Retinal pigment epithelial cell (primary cell): Measurements from ENCODE around the gene GZMA.
A peak's percentile ranks its signal among the peaks of the same experiment; 100 is the strongest.
"Not testable (repeated sequence)": the region's sequence is repeated elsewhere in the genome, so short reads cannot be mapped to it uniquely, and the experiment has no call there.

Experiments
- DNase-seq: peaks from one replicate; pipeline ENCODE4 v3.0.0-alpha.2; 2010; ENCODE audit warnings: low read depth
- H3K4me3 ChIP-seq: 2 replicates; pipeline ENCODE4 v1.5.1; 2011; ENCODE audit warnings: mild to moderate bottlenecking, low read length, control low read depth, moderate library complexity
- CTCF ChIP-seq: conservative IDR thresholded peaks from 2 replicates; pipeline ENCODE4 v1.5.1; 2011; ENCODE audit warnings: low read depth, low read length, control low read depth, inconsistent platforms

The GZMA gene

GRCh38 chr5:55096861-55097260 lies 5.6 kb upstream of the GZMA start:
- no peak for DNase-seq
- no peak overlapping the region for H3K4me3 ChIP-seq
- no peak for TF ChIP-seq CTCF

- not testable (repeated sequence) for DNase-seq, H3K4me3 ChIP-seq
These were observed 1.3 kb upstream of the GZMA start for GRCh38 chr5:55101148-55101547.

GRCh38 chr5:55101556-55102276 lies 730 bp upstream of the GZMA start:
- DNase-seq = no peak
- no peak for TF ChIP-seq CTCF
- H3K4me3 ChIP-seq = no peak overlapping the region

- no peak for TF ChIP-seq CTCF
- H3K4me3 ChIP-seq = no peak overlapping the region
- DNase-seq = no peak
These were observed 1.8 kb downstream of the GZMA start for GRCh38 chr5:55104036-55104772.

GRCh38 chr5:55104946-55105701 lies 2.7 kb downstream of the GZMA start:
- H3K4me3 ChIP-seq = no peak overlapping the region
- TF ChIP-seq CTCF = no peak
- DNase-seq = no peak

GRCh38 chr5:55105976-55106375 lies 3.5 kb downstream of the GZMA start:
- not testable (repeated sequence) for H3K4me3 ChIP-seq, DNase-seq

GRCh38 chr5:55108661-55109060 lies 6.2 kb downstream of the GZMA start:
- no peak overlapping the region for H3K4me3 ChIP-seq
- peak; percentile 70 for DNase-seq
- no peak for TF ChIP-seq CTCF

GRCh38 chr5:55110217-55110616 lies 7.8 kb downstream of the GZMA start:
- TF ChIP-seq CTCF = no peak
- DNase-seq = no peak
- H3K4me3 ChIP-seq = no peak overlapping the region
